Peyer's patch (tissue), 4 donors: ENCODE results near the gene CHST11.

Source experiments
- CTCF ChIP-seq, 6 experiments: fragments of 450-650 bp in 4 of 6; fragments of 200-600 bp in 2 of 6; sonication (generic) in 1 of 6; IDR thresholded peaks; one replicate each; pipeline ENCODE4 v1.5.1; 2017 to 2019; ENCODE audit warnings: antibody characterized with exemption in 6 of 6, mild to moderate bottlenecking in 3 of 6, moderate library complexity in 1 of 6
- POLR2A ChIP-seq, 2 donors: fragments of 450-650 bp; IDR thresholded peaks; one replicate each; pipeline ENCODE4 v1.5.1; 2017; ENCODE audit warnings: antibody characterized with exemption in 2 of 2, mild to moderate bottlenecking in 2 of 2, moderate library complexity in 2 of 2

GRCh38 chr12:104485651-104486362 is 29.1 kb downstream of the CHST11 start:
- TF ChIP-seq CTCF (IDR thresholded peaks at IDR 0.05) (no peak), POLR2A (IDR thresholded peaks at IDR 0.05) (no peak)
